GM12874 (cell line): ENCODE results near the gene CYP2R1.

Experiments used
- TF ChIP-seq, protein P1 (sequence below): IDR thresholded peaks from 2 replicates; pipeline ENCODE4 v1.5.1; 2011; ENCODE audit warnings: low read depth, mild to moderate bottlenecking, control low read depth, low read length, moderate library complexity; ENCODE audit not compliant: insufficient read depth

CYP2R1 gene

DNA sequence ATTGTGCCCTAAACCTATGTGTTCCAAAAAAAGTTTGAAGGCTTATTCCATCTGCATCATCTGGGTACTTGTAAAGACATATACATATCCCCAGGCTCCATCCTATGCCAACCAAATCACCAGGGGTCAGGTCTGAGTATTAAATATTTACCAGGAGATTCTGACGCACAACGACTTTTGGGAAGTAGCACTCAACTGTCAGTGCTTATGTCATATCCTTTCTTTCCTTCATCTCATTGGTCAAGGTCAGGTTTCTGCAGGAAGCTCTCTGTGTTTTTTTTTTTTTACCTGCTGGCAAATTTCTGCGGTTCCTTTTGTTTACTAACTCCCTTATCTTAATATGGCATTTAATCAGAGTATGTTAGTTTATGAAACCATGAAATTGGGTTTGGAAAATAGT is 22.5 kb upstream of the CYP2R1 start:
- TF ChIP-seq, protein P1, sequence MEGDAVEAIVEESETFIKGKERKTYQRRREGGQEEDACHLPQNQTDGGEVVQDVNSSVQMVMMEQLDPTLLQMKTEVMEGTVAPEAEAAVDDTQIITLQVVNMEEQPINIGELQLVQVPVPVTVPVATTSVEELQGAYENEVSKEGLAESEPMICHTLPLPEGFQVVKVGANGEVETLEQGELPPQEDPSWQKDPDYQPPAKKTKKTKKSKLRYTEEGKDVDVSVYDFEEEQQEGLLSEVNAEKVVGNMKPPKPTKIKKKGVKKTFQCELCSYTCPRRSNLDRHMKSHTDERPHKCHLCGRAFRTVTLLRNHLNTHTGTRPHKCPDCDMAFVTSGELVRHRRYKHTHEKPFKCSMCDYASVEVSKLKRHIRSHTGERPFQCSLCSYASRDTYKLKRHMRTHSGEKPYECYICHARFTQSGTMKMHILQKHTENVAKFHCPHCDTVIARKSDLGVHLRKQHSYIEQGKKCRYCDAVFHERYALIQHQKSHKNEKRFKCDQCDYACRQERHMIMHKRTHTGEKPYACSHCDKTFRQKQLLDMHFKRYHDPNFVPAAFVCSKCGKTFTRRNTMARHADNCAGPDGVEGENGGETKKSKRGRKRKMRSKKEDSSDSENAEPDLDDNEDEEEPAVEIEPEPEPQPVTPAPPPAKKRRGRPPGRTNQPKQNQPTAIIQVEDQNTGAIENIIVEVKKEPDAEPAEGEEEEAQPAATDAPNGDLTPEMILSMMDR, result no peak

- TF ChIP-seq, protein P1, result peak; percentile 57; the same call in 1 of the 2 replicates
Observed at GRCh38 chr11:14908214-14908880, 16.3 kb upstream of the CYP2R1 start.

- TF ChIP-seq, protein P1, result peak; percentile 91
Observed at GRCh38 chr11:14907411-14908213, 15.6 kb upstream of the CYP2R1 start.

- TF ChIP-seq, protein P1, result no peak
Observed at GRCh38 chr11:14906993-14907392, 15.0 kb upstream of the CYP2R1 start.

DNA sequence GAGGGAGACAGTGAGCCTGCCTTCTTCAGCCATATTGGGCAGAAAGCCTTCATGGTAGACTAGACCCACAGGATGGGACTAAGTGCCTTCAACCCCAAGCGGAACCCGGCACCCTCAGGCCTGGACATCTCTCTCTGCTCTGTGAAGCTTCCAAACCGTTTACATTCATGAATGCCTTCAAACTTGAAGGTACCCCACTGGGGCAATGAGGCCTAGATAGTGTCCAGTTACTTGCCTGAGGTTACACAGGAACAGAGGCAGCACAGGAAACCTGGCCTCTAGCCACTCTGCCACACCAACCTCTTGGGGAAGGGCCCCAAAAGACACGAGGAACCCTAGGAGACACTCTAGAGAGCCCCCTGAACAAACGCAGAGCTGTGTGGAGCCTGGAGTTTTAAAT is 14.5 kb upstream of the CYP2R1 start:
- TF ChIP-seq, protein P1, result no peak

- TF ChIP-seq, protein P1, result peak; percentile 84
Observed at GRCh38 chr11:14905104-14906033, 13.3 kb upstream of the CYP2R1 start.

DNA sequence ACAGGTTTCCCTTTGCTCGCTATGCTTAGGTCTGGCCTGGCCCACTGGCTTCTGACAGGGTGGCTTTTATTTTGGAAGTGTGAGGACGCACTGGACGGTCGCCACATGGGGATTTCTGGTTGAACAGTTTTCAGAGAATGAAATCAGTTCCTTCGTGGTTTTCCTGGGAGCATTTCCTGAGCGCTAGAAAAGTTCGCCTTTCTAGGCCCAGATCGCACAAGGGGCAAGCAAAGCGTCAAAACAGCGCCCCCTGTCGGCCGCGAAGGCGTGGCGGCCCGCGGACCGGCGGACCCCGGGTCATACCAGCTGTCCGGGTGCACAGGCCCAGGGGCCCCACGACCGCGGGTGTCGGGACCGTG is 12.7 kb upstream of the CYP2R1 start:
- TF ChIP-seq, protein P1, result peak; percentile 97
